ENCODE measurements around the gene ERMP1.

The ERMP1 gene

DNA sequence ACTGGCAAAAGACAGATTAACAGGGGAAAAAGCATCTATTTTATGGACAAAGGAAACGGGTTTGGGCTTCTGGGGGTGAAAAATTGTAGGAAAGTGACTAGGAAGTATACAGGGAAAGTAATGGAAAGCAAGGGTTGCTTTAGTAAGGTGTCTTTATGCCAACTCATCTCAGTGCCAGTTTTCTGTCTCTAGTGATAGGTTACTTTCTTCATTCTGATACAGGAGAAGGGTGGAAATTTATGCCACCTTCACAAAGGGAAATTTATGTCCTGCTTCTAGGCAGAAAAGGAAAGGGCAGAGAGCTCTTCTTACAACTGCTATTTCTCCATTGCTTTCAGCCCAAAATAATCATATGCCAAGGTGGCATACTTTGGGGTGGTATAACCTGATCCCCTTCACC is 20.1 kb upstream of the ERMP1 start:
- DNase-seq = no peak

DNA sequence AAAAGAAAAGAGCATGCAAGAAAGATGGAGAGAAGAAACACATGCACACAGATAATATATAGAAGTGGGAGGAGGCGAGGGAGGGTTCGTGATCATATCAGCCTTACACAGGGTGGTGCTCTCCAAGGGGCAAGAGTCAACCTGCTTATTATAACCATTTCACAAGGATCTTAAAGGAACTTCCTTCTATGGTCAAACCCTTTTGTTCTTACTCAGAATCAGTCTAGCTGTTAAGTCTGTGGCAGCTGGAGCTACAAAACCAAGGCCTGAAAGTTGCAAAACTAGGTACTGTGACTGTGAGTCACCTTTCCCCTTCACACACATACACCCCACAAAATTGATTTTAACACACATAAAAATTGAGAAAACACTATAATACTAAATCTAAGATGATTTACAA is 18.5 kb upstream of the ERMP1 start:
- DNase-seq = no peak

DNA sequence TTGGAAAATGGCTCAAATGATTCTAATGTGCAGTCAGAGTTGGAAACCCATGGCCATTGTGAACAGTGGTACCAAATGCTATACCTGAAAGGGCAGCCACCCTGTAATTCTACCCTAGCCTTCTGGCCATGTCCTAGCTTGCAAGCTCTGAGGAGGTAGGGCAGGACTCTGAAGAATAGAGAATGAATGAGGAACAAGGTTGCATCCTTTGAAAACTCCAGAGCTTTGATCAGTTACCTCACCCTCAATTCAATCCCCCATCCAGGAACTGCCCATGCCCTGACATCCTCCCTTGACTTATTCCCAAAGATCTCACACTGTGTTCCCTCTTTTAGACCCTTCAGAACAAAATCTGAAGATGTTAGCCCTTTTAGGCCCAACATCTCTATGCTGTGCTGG is 17.8 kb upstream of the ERMP1 start:
- DNase-seq = no peak

DNA sequence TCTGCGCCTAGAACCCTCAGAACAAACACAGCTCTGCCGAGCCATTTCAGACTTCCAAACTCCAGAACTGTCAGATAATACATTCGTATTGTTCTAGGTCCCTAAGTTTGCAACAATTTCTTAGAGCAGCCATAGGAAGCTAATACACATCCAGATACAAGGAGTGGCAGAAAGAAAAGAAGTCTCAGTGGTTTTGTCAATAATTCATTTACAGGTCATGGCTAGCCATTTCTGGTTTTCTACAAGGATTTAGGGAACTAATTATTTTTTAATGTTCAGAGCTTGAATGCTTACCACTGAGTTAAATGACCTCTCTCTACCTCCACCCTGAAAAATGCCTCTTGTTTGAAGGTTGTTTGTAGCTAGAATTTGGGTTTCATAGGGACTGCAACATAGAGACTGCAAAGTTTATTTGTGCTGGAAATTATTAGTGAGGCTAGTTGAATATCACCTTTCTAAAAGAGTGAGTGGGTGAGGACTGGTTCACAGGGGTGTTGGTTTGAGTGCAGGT is 15.5 kb upstream of the ERMP1 start:
- no peak for DNase-seq

DNA sequence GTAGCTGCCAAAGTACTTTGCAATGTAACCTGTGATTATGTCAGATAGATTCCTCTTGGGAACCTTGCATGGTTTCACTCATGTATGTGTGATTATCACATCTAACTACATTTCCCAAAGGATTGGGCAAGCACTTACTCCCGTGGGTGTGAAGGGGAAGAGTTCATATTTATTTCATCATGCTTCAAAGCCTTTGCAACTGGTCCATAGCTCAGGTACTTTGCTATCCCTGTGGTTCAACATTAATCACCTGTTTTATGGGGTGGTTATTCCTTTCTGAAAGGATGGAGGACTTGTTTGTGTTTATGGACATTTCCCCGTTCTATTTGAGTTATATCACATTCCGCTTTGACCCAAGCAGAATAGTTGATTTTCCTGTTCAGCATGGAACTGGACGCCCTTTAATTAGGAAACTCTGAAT is 13.6 kb upstream of the ERMP1 start:
- DNase-seq = no peak

DNA sequence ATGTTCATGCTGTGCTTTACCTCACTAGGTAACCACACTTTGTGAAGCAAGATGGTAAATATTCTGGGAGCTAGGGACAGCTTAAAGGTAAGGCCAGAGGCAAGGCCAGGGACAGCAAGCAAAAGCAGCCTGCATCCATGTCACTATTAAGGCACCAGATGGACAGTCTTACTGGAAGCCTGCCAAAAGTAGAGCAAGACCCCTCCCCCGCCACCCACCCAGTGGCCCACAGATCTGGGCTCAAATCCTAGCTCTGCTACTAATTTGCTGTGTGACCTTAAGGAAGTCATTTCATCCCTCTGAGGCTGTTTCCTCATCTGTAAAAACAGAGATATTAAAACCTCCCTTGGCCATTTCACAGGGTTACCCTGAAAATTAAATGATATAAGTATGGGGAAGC is 13.2 kb upstream of the ERMP1 start:
- DNase-seq = no peak

DNA sequence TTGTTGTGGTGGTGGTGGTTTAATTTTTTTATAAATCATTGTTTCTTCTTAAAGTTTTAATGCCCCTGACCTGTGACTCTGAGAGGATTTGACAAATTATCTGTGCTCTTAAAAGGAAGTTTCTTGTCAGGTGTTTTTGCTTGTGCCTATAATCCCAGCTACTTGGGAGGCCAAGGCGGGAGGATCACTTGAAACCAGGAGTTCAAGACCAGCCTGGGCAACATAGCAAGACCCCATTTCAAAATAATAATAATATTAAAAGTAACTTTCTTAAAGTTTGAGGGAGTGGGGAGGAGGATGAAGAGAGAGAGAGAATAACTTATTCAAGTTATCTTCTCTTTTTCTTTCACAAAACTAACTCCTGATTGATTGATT is 12.2 kb upstream of the ERMP1 start:
- DNase-seq = no peak

DNA sequence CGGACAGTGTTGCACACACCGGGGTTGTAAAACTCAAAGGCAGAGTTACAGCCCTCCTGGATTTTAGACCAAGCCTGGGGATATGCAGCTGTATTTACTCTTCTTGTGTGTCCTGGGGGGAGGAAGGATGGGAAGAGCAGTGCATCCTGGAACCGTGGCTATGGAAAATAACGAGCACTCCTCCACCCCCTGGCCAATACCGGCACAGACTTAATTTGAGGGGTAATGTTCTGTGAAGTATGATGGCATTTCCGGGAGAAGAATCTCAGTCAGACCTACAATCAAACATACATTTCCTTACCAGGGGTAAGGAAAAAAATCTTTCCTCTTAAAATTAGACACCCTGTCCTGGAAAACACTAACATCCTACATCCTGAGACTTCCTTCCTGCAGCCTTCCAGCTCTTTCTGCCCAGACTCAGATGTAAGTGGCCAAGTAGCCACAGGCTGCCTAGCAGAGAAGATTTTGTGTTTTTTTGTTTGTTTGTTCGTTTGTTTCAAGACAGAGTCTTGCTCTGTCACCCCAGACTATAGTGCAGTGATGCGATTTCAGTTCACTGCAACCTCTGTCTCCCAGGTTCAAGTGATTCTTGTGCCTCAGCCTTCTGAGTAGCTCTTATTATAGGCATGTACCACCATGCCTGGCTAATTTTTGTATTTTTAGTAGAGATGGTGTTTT is 11.0 kb upstream of the ERMP1 start:
- peak; percentile 30 for DNase-seq

DNA sequence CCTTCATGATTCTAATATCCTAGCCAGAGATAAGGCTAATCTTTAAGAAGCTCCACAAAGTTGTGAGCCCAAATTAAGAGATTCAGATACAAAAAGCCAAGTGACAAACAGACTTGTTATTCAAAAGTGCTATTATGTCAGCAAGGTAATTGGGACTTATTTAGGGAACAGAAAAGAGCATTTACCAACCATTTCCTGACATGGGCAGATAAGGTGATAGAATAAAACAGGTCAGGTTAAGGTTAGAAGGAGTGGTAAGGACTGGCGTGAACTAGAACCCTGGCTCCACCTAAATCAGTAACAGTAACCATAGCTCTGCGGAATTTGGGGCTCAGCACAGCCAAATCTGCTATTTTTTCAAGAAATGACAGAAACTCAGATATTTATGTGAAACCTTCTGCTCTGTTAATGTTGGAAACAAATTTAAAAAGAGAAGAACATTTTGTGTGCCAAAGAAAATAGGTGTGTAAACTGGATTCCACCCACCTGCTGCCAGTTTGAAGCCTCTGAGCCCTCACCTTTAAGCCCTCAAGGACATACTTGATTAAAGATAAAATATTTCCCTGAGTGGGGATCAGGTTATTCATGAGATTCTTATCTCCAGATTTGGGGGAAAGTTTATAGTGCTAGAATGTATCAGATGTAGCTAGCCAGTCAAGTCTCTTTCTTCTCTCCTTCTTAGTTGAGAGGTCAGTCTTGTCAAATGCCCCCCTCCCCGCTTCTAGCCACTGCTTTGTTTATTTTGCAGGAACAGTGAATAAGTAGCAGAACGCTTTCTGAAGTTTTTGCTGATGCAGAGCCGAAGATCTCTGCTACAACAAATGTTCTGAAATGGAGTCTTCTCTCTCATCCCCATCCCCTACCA is 10.2 kb upstream of the ERMP1 start:
- DNase-seq = no peak

DNA sequence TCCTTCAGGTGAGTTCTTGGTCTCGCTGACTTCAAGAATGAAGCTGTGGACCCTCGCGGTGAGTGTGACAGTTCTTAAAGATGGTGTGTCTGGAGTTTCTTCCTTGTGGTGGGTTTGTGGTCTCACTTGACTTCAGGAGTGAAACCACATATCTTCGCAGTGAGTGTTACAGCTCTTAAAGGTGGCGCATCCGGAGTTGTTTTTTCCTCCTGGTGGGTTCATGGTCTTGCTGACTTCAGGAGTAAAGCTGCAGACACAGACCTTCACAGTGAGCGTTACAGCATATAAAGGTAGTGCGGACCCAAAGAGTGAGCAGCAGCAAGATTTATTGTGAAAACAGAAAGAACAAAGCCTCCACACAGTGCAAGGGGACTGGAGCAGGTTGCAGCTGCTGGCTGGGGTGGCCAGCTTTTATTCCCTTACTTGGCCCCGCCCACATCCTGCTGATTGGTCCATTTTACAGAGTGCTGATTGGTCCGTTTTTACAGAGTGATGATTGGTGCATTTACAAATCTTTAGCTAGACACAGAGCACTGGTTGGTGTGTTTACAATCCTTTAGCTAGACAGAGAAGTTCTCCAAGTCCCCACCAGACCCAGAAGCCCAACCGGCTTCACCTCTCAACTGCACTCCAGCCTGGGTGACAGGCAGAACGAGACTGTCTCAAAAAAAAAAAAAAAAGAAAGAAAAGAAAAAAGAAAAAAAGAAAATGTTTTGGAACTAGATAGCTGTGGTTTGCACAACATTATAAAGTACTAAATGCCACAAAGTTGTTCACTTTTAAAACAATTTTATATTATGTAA is 9.1 kb upstream of the ERMP1 start:
- no peak for DNase-seq

DNA sequence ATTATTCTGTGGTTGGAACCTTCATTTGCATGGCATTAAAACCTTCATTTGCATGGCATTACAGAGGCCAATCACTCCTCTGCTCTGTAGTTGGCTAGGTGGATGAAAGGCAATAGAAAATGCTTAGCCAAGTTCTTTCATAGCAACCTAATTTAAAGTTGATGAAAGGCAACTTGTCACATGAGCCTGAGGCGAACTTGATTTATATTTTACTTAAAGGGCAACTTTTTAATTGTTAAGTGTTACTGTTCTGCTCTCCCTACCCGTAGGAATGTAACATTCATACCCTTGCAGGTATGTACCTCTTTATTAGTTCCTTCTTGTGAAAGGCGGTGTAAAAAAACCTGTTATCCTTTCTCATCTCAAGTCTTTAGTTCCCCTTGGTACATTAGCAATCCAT is 7.9 kb upstream of the ERMP1 start:
- no peak for DNase-seq

DNA sequence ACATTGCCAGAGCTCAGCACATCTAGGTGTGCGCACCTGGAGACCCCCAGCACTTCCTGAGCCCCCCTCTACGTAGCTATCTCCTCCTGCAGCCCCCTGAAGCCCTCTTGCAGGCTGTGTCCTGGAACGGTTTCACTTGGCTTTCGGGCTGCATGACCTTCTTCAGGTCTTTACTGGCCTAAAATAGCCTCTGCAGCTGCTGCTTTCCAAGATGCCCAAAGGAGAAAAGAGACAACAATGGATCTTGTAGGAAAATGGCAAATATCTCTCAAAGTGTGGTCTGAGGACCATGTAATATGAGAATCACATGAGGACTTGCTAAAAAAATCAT is 6.6 kb upstream of the ERMP1 start:
- no peak for DNase-seq

DNA sequence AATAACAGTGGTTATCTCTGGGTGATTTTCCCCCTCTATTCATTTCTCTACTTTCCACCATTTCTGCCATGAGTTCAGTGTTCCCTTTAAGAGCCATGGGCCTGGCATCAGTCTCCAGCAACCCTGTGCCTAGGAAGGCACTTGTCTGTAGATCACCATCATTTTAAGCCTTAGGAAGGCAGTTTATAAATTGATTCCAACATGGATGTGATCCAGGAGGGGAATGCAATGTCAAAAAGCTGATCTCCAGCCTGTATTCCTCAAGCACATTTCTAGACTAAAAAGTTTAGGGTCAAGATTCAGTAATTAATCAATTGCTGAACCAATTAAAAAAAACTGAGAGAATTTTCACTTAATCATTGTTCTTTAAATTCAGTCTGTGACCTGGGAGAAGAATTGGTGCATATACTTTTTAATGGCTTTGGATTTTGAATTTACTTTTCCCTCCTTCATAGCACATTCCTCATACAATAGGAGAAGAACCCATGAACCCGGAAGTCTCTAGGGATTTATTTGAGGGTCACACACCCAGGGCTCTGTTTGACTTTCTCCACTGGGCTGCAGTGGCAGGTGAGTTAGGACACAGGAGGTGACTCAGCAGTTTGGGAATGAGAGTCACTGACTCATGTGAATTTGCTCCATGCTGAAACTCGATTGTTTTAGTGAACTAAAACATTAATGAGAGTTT is 6.1 kb upstream of the ERMP1 start:
- DNase-seq = peak; percentile 56

DNA sequence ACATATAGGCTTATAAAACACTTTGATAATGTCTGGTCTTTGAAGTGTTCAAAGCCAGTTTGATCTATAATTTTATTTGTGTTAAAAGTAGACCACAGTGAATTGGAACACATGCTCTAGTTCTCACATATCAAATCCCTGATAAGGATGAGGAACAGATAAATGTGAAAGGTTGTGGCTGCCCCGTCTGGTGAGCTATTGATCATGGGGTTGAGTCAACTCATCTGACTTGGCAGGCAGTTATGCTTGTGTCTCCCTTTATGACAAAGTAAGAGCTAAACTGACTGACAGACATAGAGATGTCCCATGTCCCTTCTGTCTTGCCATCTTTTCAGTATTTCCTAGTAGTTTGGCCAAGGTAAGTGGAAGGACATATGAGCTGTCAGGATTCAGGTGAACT is 2.9 kb upstream of the ERMP1 start:
- no peak for DNase-seq

DNA sequence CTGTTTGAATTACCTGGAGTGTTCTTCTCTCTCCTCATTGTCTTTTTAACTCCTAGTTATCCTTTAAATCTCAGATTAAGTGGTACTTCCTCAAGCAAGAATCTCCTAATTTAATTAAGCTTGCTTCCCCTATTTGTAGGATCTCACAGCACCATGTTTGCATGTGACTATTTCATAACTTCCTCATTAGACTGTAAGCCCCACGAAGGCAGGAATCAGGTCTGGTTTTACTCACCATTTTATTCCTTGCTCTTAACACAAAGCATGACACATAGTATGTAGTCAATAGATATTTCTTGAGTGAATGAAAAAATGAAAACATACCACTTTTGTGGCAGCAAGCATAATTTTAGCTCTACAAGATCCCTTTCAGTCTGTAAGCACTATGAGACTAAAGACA is 1.3 kb upstream of the ERMP1 start:
- DNase-seq = no peak

DNA sequence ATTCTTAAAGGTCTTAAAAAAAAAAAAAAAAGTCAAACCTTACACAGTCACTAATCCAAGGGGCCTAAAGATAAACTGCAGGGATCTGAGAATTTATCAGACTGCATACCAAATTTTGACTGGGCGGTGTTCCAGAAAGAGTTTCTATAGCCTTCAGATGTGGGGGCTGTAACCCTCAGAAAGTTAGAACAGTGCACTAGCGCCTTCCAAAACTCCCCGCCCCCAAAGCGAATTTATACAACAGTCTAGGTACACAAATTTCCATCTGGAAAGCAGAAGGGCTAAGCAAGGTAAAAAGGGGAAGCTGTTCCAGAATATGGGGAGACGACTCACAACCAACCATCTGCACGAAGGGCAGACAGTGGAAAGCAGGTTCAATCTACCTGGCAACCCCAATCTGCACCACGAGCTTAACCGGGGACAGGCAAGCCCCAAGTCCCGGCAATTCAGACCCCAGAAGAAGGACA is 813 bp downstream of the ERMP1 start:
- no peak for DNase-seq

DNA sequence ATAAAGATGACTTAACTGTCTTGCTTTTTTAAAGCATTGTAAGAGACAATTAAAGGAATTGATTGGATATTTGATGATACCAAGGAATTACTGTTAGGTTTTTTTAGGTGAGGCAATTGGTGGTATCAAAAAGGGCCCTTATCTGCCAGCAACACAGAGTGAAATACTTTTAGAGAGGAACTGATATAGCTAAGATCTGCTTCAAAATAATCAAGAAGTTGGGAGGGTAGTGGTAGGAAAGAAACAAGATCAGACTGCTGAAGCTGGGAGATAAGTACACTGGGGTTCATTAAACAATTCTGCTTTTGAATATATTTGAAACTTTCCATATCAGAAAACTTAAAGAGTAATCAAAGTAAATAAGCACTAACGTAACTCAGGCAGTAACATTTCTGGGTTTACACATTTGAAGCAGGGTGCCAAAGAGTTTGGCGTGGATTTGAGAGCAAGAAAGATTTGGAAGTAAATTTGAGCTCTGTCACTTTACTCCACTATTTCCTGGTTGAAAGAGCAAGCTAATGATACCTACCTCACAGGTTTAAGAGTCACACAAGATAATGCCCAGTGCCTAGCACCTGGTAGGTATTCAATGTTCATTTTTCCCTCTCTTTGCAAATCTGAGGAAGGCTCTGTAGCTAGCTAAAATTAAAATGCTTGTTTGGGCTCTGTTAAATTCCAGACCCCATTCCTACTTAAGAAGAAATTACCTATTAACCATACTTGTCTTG is 6.9 kb downstream of the ERMP1 start:
- no peak for DNase-seq

DNA sequence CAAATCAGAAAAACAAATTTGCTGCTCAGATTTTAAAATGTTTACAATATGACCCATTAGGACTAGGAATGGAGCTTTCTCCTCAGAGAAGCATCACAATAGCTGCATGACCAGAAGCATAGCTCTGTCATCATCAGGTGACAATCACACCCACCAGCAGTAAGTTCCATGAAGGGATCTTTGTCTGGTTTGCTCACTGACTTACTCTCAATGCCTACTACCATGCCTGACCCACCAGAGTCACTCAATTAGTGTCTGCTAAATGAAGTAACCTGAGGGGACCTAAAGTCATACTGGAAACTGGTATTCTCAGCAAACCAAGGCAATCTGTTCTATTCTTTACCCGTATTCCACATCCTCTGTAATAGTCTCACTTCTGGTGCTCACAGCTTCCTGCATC is 7.7 kb downstream of the ERMP1 start:
- DNase-seq = no peak

DNA sequence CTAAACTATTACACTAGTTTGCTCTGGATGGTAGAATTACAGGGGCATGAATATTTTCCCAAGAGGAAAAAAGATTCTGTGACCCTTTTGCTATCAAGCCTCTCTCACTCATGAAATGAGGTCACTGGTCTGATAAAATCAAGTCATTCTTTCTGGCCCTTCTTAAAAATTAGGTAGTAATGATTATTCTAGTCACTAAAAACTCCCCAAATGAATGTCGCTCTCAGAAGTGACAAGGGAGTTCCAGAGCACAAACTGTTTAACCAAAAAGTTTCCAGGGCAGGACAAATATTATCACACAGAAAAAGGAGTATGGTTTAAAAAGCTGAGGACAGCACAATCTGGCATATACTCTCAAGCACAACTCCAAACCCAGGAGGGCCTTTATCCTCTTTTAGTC is 12.5 kb downstream of the ERMP1 start:
- DNase-seq = no peak

DNA sequence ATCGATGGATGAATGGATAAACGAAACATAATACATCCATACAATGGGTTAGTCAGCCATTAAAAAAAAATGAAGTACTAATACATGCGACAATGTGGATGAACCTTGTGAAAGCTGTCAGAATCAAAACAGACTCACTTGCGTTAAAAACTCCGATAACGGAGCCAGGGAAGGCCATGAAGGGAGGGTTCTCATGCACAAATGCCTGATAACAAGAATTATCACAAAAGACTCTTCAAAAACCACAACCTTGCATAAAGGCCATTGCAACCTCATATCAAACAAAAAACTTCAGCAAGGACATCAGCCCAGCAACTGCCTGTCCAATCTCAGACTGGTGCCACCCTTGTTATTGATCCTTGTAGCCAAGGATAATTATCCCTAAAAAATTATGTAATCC is 13.7 kb downstream of the ERMP1 start:
- no peak for DNase-seq

DNA sequence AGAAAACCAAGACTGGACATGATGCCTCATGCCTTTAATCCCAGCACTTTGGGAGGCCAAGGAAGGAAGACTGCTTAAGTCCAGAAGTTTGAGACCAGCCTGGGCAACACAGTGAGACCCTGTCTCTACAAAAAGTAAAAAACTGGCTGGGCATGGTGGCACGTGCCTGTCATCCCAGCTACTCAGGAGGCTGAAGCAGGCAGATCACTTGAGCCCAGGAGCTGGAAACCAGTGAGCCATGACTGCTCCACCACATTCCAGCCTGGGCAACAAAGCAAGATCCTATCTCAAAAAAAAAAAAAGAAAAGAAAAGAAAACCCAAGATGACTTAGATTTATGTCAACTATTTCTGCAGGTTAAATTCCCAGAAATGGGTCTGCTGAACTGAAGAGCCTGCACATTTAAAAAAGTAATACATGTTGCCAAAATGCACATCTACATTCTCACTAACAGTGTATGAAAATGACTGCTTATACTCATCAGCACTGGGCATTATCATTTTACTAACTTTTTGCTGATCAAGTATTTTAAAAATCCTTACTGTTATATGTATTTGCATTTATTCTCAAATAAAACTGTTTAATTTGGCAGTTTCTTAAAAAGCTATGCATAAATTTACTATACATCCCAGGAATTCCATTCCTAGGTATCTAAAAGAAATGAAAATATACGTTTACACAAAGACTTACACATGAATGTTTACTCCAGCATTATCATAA is 14.3 kb downstream of the ERMP1 start:
- no peak for DNase-seq

DNA sequence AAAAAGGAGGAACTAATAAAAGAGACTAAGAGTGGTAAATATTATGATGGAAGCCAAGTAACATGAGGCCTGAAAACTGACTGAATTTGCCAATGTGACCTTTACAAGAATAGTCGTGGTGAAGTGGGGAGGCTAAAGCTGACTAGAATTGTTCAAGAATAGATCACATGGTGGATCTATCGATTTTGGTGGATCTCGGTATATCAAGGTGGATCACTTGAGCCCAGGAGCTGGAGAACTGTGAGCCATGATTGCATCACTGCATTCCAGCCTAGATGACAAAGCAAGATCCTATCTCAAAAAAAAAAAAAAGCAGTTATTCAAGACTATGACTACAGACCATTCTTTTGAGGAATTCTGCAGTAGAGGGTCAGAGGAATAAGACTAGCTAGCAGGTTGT is 15.1 kb downstream of the ERMP1 start:
- peak; percentile 76 for DNase-seq
